HG02759 (cell line): Measurements from ENCODE around the gene ZNF827.

Experiments used
- ATAC-seq: cut with Tn5 transposase; IDR thresholded peaks from one replicate; pipeline ENCODE4 v1.9.1; 2021; ENCODE audit warnings: mild to moderate bottlenecking, moderate library complexity; ENCODE audit not compliant: unreplicated experiment

ZNF827 gene

DNA sequence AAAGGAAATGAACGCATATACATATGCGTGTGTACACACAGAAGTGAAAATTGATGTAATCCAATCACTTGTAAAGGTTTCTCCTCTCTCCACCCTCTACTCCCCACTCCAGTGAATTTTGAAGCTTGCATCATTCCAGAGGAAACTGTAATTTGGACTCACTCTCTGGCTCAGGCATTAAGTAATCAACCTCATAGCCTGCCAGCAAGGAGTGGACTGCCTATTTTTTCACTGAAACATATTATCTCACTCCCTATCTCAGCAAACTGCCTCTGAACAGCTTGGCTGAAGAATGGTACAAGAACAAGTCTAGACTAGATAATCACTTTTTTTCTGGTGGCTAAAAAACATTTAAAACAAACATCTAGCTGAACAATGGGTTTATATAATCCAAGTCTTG, 134.5 kb downstream of the ZNF827 start:
- ATAC-seq: no peak

GRCh38 chr4:145799223-145799622, 139.4 kb downstream of the ZNF827 start:
- no peak for ATAC-seq

GRCh38 chr4:145797278-145797677, 141.3 kb downstream of the ZNF827 start:
- no peak for ATAC-seq

DNA sequence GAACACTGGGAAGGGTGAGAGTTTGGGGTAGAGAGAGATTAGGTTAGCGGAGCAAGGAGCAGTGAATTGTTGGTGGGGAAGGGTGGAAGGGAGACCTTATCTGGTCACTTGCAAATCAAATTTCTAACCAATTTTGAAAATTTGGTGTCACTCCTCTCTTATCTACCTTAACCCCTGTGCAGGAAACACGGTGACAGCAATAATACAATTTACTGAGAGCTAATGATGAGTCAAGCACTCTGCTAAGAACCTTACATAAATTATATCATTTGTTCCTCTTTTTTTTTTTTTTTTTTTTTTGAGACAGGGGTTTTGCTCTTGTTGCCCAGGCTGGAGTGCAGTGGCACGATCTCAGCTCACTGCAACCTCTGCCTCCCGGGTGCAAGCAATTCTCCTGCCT, 142.3 kb downstream of the ZNF827 start:
- no peak for ATAC-seq

- ATAC-seq: no peak
Observed at GRCh38 chr4:145795521-145795920, 143.1 kb downstream of the ZNF827 start.

DNA sequence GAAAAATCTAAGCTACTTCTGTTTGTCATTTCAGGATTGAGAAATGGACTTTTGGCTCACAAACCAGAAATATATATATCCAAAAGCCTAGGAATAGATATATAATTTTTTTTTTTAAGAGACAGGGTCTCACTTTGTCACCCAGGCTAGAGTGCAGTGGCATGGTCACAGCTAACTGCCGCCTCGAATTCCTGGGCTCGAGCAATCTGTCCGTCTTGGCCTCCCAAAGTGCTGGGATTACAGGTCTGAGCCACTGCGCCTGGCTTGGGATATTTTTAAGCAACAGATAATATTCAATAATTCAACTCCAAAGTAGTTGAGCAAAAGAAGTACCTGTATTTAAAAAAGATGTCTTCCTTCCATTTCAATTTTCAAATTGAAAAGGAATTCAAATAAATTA, 146.2 kb downstream of the ZNF827 start:
- no peak for ATAC-seq

GRCh38 chr4:145791988-145792387, 146.6 kb downstream of the ZNF827 start:
- ATAC-seq: no peak

DNA sequence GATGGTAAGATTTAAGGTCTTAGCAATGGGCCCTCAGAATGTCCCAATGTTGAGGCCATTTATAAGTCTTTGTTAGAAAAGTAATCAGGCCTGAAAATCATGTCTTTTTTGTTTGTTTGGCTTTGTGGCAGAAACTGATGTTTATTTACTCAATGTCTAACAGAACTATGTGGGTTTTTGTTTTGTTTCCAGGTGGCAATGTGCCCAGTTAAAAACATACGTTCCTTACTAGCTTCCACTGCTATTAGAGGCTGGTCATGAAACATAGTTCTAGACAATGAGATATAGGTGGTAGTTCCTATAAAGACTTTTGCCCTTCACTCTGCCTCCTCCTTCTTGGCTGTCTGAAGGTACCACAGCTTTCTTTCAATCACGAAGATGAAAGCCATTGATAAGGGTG, 149.9 kb downstream of the ZNF827 start:
- no peak for ATAC-seq

- no peak for ATAC-seq
Observed at GRCh38 chr4:145786830-145787229, 151.8 kb downstream of the ZNF827 start.

DNA sequence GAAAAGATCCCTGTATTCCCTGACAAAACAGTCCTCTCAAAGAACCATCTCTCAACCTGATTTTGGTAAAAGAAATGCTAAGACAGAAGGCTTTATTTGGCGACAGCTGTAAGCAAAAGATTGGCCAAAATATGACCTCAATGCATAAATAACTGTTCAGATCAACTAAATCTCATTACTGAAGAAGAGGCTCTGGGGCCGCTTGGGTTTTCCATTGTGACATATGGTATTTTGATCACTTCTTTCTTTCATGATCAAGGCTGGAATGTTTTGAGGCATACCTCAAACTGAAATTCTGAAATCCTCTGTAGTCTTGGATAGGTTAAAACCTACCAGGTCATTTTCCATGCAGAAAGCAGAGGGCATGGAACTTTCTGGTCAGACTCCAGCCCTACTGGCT, 152.4 kb downstream of the ZNF827 start:
- ATAC-seq: no peak

GRCh38 chr4:145785391-145786008, 153.1 kb downstream of the ZNF827 start:
- ATAC-seq: no peak

DNA sequence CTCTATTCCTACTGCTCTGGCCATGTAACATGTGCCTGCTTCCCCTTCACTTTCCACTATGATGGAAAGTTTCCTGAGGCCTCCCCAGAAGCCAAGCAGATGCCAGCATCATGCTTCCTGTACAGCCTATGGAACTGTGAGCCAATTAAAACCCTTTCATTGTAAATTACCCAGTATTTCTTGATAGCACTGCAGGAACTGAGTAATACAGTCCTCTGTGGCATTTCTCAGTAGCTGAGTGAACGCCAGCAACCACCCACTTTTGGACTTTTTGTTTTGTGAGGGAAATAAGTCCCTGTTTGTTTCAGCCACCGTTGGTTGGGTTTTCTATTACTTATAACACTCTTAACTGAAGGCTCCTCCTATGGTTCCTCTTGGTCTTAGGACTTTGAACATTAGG, 154.6 kb downstream of the ZNF827 start:
- ATAC-seq: no peak

DNA sequence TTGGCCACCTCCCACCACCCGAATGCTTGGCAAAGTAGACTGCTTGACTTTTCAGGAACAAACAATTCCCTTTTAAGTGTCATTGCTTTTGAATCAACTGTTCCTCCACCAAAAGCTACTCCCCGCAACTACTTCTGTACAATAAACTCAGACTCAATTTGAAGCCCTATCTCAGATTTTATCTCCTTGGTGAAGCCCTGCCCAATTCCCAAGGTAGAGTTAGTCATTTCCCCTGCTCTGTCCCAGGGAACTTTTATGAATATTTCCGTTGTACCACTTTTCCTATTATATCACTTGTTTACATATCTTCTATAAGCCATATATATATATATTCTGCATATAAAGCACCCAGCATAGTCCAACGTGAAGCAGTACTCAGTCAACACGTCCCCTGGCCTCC, 155.9 kb downstream of the ZNF827 start:
- no peak for ATAC-seq

DNA sequence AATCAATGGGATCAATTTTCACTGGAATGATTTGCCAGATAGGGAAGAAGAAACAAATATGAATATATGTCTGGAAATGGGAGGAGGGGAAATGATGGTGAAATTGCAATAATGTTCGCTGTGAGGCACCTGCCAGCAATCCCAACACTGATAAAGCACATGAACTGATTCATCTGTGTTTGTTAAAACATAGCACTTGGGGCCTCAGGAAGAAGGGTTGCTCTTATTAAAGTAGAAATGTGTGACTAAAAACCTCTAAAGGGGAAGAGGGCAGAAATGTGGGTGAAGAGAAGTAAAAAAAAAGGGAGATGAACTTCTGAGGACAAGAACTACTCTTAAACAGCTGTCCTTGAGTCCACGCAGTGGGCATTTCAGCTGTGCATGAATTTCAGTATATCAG, 157.3 kb downstream of the ZNF827 start:
- ATAC-seq: no peak

DNA sequence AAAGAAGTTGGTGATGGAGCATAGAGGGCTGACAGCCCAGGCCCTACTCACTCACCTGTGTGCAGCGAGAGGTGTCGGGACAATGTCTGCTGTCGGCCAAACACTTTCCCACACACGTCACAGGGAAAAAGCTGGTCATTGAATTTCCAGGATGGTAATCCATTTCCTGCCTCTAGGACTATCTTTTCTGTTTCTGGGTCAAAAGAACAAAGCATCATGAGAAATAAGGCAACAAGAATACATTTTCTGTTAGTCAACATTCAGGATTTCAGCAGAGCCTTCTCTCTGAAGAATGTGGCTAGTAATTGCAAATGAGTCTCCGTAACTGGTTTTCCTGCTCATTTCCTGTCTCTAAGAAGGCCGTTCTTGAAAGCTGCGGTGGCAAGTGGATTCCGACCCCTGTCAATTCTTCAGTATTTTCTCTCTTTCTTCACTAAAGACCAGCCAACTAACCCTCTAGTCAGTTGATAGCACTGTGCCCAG, 159.3 kb downstream of the ZNF827 start:
- ATAC-seq: no peak

- ATAC-seq: no peak
Observed at GRCh38 chr4:145776208-145776607, 162.4 kb downstream of the ZNF827 start.

- ATAC-seq: no peak
Observed at GRCh38 chr4:145775406-145775805, 163.2 kb downstream of the ZNF827 start.

- ATAC-seq: no peak
Observed at GRCh38 chr4:145774473-145774872, 164.2 kb downstream of the ZNF827 start.

DNA sequence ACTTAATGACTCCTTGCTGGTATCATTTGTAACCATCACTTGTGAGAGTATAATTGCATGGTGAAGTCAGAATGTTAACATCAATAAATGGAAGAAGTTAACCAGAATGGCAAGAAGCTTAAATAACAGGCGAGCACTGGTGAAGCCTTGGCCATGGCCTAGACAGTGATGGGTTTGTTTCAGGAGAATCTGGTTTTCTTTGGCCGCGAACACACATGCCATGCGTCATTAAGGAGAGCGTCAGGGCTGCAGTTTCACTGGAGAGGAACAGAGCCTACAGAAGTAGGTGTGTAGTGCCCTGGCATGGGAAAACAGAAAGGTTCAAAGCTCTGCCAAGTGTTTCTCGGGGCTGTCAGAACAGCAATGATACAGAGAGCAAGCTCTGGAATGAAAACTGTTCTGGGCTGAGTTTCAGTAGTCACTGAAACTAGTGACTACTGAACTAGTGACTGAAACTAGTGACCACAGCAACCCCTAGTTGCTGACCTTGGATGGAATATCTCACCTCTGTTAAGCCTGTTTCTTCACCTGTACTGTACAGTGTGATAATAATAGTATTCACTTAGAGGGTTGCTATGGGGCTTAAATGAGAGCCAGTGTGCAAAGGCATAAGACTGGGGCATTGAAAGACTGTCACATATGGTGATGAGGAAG, 164.9 kb downstream of the ZNF827 start:
- peak; percentile 83 for ATAC-seq

- no peak for ATAC-seq
Observed at GRCh38 chr4:145772347-145772746, 166.3 kb downstream of the ZNF827 start.

DNA sequence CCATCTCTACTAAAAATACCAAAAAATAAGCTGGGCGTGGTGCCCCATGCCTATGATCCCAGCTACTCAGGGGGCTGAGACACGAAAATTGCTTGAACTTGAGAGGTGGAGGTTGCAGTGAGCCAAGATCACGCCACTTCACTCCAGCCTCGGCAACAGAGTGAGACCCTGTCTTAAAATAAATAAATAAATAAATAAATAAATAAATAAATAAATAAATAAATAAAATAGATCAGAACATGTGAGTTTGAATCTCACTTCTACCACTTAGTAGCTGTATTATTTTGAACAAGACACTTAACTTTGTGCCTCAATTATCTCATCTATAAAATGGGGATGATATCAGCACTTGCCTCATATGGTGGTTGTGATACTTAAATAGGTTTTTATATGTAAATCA, 168.5 kb downstream of the ZNF827 start:
- no peak for ATAC-seq

GRCh38 chr4:145769450-145770037, 169.1 kb downstream of the ZNF827 start:
- no peak for ATAC-seq
